Tibial artery (tissue), 4 donors: ENCODE data around the gene ZFYVE9.
"Not testable (repeated sequence)": the region's sequence is repeated elsewhere in the genome, so short reads cannot be mapped to it uniquely, and the experiment has no call there.

Source experiments
- DNase-seq, 2 donors: peaks; one replicate each; pipeline ENCODE4 v3.0.0-alpha.2; 2019
- H3K27ac ChIP-seq, 2 donors: fragments of 200-600 bp; sonication (generic) in 1 of 2; 1 replicate in 1 of 2; 2 replicates in 1 of 2; pipeline ENCODE4 v1.5.1; 2018 to 2019; ENCODE audit warnings: mild to moderate bottlenecking in 1 of 2
- H3K27me3 ChIP-seq, 2 donors: fragments of 200-600 bp; sonication (generic) in 1 of 2; one replicate each; pipeline versions ENCODE4 v1.5.1 to v1.6.0; 2016 to 2019
- H3K36me3 ChIP-seq, 3 donors: fragments of 200-600 bp; sonication (generic) in 2 of 3; one replicate each; pipeline ENCODE4 v1.5.1; 2016 to 2019; ENCODE audit warnings: mild to moderate bottlenecking in 2 of 3
- H3K4me1 ChIP-seq, 4 donors: fragments of 200-600 bp; sonication (generic) in 2 of 4; 1 replicate in 3 of 4; 2 replicates in 1 of 4; pipeline ENCODE4 v1.5.1; 2016 to 2019
- H3K4me3 ChIP-seq, 2 donors: fragments of 200-600 bp; sonication (generic) in 1 of 2; 1 replicate in 1 of 2; 2 replicates in 1 of 2; pipeline ENCODE4 v1.5.1; 2018 to 2019; ENCODE audit warnings: mild to moderate bottlenecking in 2 of 2
- H3K9me3 ChIP-seq, 3 donors: fragments of 200-600 bp; sonication (generic) in 1 of 3; one replicate each; pipeline ENCODE4 v1.5.1; 2016 to 2019
- intact Hi-C: fragments of 100-400 bp; cut with DNase I; formaldehyde crosslinking; loops from one replicate; pipeline ENCODE4 v1.15.0; 2023; ENCODE audit warnings: low total_unique reads
- TF ChIP-seq, protein P1 (sequence below), 2 experiments: fragments of 200-600 bp in 1 of 2; fragments of 450-650 bp in 1 of 2; IDR thresholded peaks; one replicate each; pipeline ENCODE4 v1.5.1; 2017 to 2019; ENCODE audit warnings: antibody characterized with exemption in 2 of 2, mild to moderate bottlenecking in 1 of 2, moderate library complexity in 1 of 2

Gene ZFYVE9

DNA sequence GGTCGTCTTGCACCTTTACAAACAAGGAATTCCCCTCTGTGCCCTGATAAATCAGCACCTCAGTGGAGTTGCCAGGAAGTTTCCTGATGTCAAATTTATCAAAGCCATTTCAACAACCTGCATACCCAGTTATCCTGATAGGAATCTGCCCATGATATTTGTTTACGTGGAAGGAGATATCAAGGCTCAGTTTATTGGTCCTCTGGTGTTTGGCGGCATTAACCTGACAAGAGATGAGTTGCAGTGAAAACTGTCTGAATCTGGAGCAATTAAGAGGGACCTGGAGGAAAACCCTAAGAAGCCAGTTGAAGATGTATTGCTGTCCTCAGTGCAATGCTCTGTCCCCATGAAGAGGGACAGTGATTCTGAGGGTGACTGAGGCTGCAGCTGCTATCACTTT, 38.3 kb downstream of the ZFYVE9 start:
- peaks cover 0 to 6% (median 0%) of the 10 kb centered on the region in 4 donors for H3K4me1 ChIP-seq
- no peak overlapping the region for H3K4me3 ChIP-seq
- no peaks in the 10 kb centered on the region for H3K36me3 ChIP-seq
- intact Hi-C loops, result no loop called here
- H3K27me3 ChIP-seq, result no peaks in the 10 kb centered on the region
- H3K27ac ChIP-seq, result no peak overlapping the region
- DNase-seq, result no peak
- no peaks in the 10 kb centered on the region for H3K9me3 ChIP-seq
- TF ChIP-seq, protein P1, sequence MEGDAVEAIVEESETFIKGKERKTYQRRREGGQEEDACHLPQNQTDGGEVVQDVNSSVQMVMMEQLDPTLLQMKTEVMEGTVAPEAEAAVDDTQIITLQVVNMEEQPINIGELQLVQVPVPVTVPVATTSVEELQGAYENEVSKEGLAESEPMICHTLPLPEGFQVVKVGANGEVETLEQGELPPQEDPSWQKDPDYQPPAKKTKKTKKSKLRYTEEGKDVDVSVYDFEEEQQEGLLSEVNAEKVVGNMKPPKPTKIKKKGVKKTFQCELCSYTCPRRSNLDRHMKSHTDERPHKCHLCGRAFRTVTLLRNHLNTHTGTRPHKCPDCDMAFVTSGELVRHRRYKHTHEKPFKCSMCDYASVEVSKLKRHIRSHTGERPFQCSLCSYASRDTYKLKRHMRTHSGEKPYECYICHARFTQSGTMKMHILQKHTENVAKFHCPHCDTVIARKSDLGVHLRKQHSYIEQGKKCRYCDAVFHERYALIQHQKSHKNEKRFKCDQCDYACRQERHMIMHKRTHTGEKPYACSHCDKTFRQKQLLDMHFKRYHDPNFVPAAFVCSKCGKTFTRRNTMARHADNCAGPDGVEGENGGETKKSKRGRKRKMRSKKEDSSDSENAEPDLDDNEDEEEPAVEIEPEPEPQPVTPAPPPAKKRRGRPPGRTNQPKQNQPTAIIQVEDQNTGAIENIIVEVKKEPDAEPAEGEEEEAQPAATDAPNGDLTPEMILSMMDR (IDR thresholded peaks at IDR 0.05), result no peak

DNA sequence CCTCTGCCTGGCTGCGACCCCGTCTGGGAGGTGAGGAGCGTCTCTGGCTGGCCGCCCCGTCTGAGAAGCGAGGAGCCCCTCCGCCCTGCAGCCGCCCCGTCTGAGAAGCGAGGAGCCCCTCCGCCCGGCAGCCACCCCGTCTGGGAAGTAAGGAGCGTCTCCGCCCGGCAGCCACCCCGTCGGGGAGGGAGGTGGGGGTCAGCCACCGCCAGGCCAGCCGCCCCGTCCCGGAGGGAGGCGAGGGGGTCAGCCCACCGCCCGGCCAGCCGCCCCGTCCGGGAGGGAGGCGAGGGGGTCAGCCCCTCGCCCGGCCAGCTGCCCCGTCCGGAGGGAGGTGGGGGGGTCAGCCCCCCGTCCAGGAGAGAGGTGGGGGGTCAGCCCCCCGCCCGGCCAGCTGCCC, 39.9 kb downstream of the ZFYVE9 start:
- H3K36me3 ChIP-seq, H3K27me3 ChIP-seq, H3K27ac ChIP-seq, DNase-seq, intact Hi-C loops, H3K9me3 ChIP-seq, H3K4me3 ChIP-seq: not testable (repeated sequence)
- H3K4me1 ChIP-seq, result peaks cover 0 to 21% (median 8%) of the 10 kb centered on the region in 4 donors

DNA sequence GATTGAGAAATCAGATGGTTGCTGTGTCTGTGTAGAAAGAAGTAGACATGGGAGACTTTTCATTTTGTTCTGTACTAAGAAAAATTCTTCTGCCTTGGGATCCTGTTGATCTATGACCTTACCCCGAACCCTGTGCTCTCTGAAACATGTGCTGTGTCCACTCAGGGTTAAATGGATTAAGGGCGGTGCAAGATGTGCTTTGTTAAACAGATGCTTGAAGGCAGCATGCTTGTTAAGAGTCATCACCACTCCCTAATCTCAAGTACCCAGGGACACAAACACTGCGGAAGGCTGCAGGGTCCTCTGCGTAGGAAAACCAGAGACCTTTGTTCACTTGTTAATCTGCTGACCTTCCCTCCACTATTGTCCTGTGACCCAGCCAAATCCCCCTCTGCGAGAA, 40.4 kb downstream of the ZFYVE9 start:
- H3K4me3 ChIP-seq, H3K36me3 ChIP-seq, DNase-seq, H3K27me3 ChIP-seq, intact Hi-C loops, H3K9me3 ChIP-seq, H3K27ac ChIP-seq: not testable (repeated sequence)
- peaks cover 0 to 21% (median 8%) of the 10 kb centered on the region in 4 donors for H3K4me1 ChIP-seq

DNA sequence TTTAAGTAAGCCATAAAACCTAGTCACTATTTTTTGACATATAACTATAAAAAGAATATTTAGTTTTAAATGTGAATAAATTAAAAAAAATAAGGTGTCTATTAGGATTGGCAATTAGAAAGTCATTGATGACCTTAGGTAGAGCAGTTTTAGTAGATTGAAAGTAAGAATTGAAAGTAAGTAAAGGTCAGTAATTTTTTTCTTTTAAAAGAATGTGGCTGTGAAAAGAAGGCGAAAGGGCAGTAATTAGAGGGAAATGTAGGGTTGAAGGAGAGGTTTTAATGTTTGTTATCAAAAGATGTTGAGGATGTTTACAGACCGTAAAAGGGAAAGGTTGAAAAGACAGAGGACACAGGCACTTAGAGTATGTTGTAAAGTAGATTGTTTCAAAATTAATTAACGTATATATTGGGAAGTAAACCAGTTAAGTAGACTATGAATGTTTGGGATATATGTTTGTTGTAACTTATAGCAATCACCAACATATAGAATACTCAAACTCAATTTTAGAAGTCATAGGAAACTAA, 41.0 kb downstream of the ZFYVE9 start:
- Histone ChIP-seq H3K4me3 (no peak overlapping the region), H3K9me3 (no peaks in the 10 kb centered on the region)
- intact Hi-C loops, result no loop called here

DNA sequence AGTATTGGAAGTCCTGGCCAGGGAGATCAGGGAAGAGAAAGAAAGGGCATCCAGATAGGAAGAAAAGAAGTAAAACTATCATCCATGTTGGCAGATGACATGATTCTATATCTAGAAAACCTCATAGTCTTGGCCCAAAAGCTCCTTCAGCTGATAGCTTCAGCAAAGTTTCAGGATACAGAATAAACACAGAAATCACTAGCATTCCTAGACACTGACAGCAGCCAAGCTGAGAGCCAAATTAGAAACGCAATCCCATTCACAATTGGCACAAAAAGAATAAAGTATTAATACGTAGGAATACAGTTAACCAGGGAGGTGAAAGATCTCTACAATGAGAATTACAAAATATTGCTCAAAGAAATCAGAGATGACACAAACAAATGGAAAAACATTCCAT, 44.6 kb downstream of the ZFYVE9 start:
- no peak overlapping the region for H3K4me3 ChIP-seq
- TF ChIP-seq, protein P1 (IDR thresholded peaks at IDR 0.05), result no peak
- no peaks in the 10 kb centered on the region for H3K36me3 ChIP-seq
- H3K27me3 ChIP-seq, result no peaks in the 10 kb centered on the region
- no peak overlapping the region for H3K27ac ChIP-seq
- no peak for DNase-seq
- no peaks in the 10 kb centered on the region for H3K9me3 ChIP-seq
- intact Hi-C loops, result no loop called here
- H3K4me1 ChIP-seq, result peaks cover 0 to 32% (median 8%) of the 10 kb centered on the region in 4 donors

More for the DNA sequence above, 41.0 kb downstream of the ZFYVE9 start:
- Histone ChIP-seq H3K27me3 (no peaks in the 10 kb centered on the region), H3K36me3 (no peaks in the 10 kb centered on the region), H3K27ac (no peak overlapping the region), H3K4me1 (peaks cover 0 to 21% (median 8%) of the 10 kb centered on the region in 4 donors)
- DNase-seq, result no peak
- TF ChIP-seq, protein P1 (IDR thresholded peaks at IDR 0.05), result no peak

DNA sequence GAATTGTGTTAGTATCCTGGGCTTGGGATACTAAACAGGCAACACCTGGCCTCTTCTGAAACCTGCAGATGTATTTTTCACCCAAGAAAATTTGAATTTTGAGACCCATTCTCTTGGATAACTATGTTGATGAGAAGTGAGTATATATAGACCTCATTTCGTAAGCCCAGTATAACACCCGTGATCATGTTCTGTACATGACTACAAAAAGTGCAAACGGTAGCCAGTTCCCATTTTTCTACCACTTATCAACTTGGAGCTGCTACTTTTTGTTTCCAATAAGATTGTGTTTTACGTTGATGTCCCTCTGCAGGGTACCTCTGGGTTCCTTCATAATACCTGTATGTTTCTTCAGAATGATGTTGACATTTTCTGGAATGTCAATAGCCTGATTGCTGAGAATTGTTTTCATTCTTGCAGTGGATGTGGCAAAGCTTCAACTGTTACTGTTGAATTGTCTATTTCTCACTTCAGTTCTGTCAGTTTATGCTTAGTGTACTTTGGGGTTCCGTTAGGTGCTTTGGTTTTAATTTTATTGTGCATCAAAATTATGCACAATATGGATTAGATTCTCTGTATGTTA, 48.1 kb downstream of the ZFYVE9 start:
- TF ChIP-seq, protein P1 (IDR thresholded peaks at IDR 0.05), result no peak
- no peak overlapping the region for H3K4me3 ChIP-seq
- DNase-seq, result no peak
- H3K27ac ChIP-seq, result no peak overlapping the region
- intact Hi-C loops, result no loop called here
- H3K9me3 ChIP-seq, result no peaks in the 10 kb centered on the region
- no peaks in the 10 kb centered on the region for H3K36me3 ChIP-seq
- H3K27me3 ChIP-seq, result no peaks in the 10 kb centered on the region
- peaks cover 0 to 32% (median 8%) of the 10 kb centered on the region in 4 donors for H3K4me1 ChIP-seq
